GM18519 (cell line): ENCODE measurements around the gene CHST6.
"Not testable (repeated sequence)": the region's sequence is repeated elsewhere in the genome, so short reads cannot be mapped to it uniquely, and the experiment has no call there.

Experiments used
- ATAC-seq: cut with Tn5 transposase; IDR thresholded peaks from one replicate; pipeline ENCODE4 v1.9.1; 2021; ENCODE audit warnings: mild to moderate bottlenecking, moderate library complexity; ENCODE audit not compliant: unreplicated experiment, low FRiP score

Gene CHST6

GRCh38 chr16:75495076-75495674 lies at the start of gene CHST6:
Gene CHST6, minus strand, starts transcription at chr16:75495441. Its CDS starts 15,613 bp downstream, at chr16:75479828.
- ATAC-seq: no peak

GRCh38 chr16:75542462-75542861 lies 47.2 kb upstream of the CHST6 start:
- not testable (repeated sequence) for ATAC-seq

- no peak for ATAC-seq
These were observed 46.0 kb upstream of the CHST6 start for GRCh38 chr16:75541236-75541635.

- not testable (repeated sequence) for ATAC-seq
These were observed 43.8 kb upstream of the CHST6 start for GRCh38 chr16:75538882-75539565.

GRCh38 chr16:75537776-75538175 lies 42.5 kb upstream of the CHST6 start:
- no peak for ATAC-seq

- ATAC-seq: no peak
These were observed 40.7 kb upstream of the CHST6 start, which contains the start of gene CHST5 for GRCh38 chr16:75535901-75536300. Gene CHST5, minus strand, starts transcription at chr16:75536108. Its CDS starts 5,724 bp downstream, at chr16:75530384.

- no peak for ATAC-seq
These were observed 40.1 kb upstream of the CHST6 start for GRCh38 chr16:75535211-75535843.

GRCh38 chr16:75534560-75535205 lies 39.4 kb upstream of the CHST6 start:
- ATAC-seq: no peak

GRCh38 chr16:75532791-75533190 lies 37.5 kb upstream of the CHST6 start:
- ATAC-seq: no peak

GRCh38 chr16:75532142-75532765 lies 37.0 kb upstream of the CHST6 start:
- ATAC-seq: no peak

GRCh38 chr16:75529959-75530358 lies 34.7 kb upstream of the CHST6 start:
- no peak for ATAC-seq

GRCh38 chr16:75529056-75529905 lies 34.0 kb upstream of the CHST6 start:
- ATAC-seq: no peak

- no peak for ATAC-seq
These were observed 32.6 kb upstream of the CHST6 start for GRCh38 chr16:75527825-75528299.

GRCh38 chr16:75526032-75526790 lies 31.0 kb upstream of the CHST6 start:
- no peak for ATAC-seq

- ATAC-seq: no peak
These were observed 23.9 kb upstream of the CHST6 start for GRCh38 chr16:75519175-75519574.

GRCh38 chr16:75516189-75516966 lies 21.1 kb upstream of the CHST6 start:
- ATAC-seq: not testable (repeated sequence)

- no peak for ATAC-seq
These were observed 19.1 kb upstream of the CHST6 start for GRCh38 chr16:75514296-75514695.

- no peak for ATAC-seq
These were observed 11.3 kb upstream of the CHST6 start for GRCh38 chr16:75506574-75506973.
